GM23248 (cell line): Measurements from ENCODE around the gene SRPK1. TPM values are rescaled to one million over a fixed set of nuclear protein-coding genes. Genes with fewer than 3 reads are reported as not detected.

ENCODE experiments used
- DNase-seq: peaks from one replicate; pipeline ENCODE4 v3.0.0-alpha.2; 2015
- H2AFZ ChIP-seq: fragments of 200-600 bp; sonication (generic); 2 replicates; pipeline ENCODE4 v1.6.1; 2016; ENCODE audit warnings: antibody characterized with exemption
- H3F3A ChIP-seq: fragments of 200-600 bp; sonication (generic); 2 replicates; pipeline ENCODE4 v1.6.1; 2016; ENCODE audit warnings: mild to moderate bottlenecking, antibody characterized with exemption, mixed run types; ENCODE audit not compliant: insufficient read depth
- H3K27ac ChIP-seq: fragments of 200-600 bp; sonication (generic); 2 replicates; pipeline ENCODE4 v1.5.1; 2016; ENCODE audit warnings: mild to moderate bottlenecking
- H3K27me3 ChIP-seq: fragments of 200-600 bp; sonication (generic); replicated peaks from 2 replicates; pipeline ENCODE4 v1.6.1; 2016; ENCODE audit warnings: mild to moderate bottlenecking; ENCODE audit not compliant: insufficient read depth
- H3K36me3 ChIP-seq: fragments of 200-600 bp; sonication (generic); 2 replicates; pipeline ENCODE4 v1.6.1; 2016; ENCODE audit warnings: low read depth, mild to moderate bottlenecking
- H3K4me1 ChIP-seq: fragments of 200-600 bp; sonication (generic); 2 replicates; pipeline ENCODE4 v1.6.1; 2016; ENCODE audit warnings: mild to moderate bottlenecking; ENCODE audit not compliant: insufficient read depth
- H3K4me2 ChIP-seq: fragments of 200-600 bp; sonication (generic); one replicate; pipeline ENCODE4 v1.6.1; 2016; ENCODE audit warnings: mild to moderate bottlenecking; ENCODE audit not compliant: unreplicated experiment
- H3K4me3 ChIP-seq: fragments of 200-600 bp; sonication (generic); 2 replicates; pipeline ENCODE4 v1.5.1; 2016; ENCODE audit warnings: mild to moderate bottlenecking
- H3K79me2 ChIP-seq: fragments of 200-600 bp; sonication (generic); 2 replicates; pipeline ENCODE4 v1.6.1; 2016; ENCODE audit warnings: mild to moderate bottlenecking; ENCODE audit not compliant: insufficient read depth
- H3K9ac ChIP-seq: fragments of 200-600 bp; sonication (generic); 2 replicates; pipeline ENCODE4 v1.6.1; 2016; ENCODE audit warnings: mild to moderate bottlenecking
- H3K9me2 ChIP-seq: fragments of 200-600 bp; sonication (generic); 2 replicates; pipeline ENCODE4 v1.6.1; 2016; ENCODE audit warnings: mixed run types, mild to moderate bottlenecking, moderate library complexity; ENCODE audit not compliant: insufficient read depth
- H3K9me3 ChIP-seq: fragments of 200-600 bp; sonication (generic); one replicate; pipeline ENCODE4 v1.6.1; 2017; ENCODE audit warnings: low read depth
- H4K20me1 ChIP-seq: fragments of 200-600 bp; sonication (generic); 2 replicates; pipeline ENCODE4 v1.6.0; 2016; ENCODE audit not compliant: insufficient read depth
- EZH2 ChIP-seq: fragments of 200-600 bp; sonication (generic); IDR thresholded peaks from 2 replicates; pipeline ENCODE4 v1.6.1; 2018; ENCODE audit warnings: antibody characterized with exemption, mild to moderate bottlenecking; ENCODE audit not compliant: insufficient read depth, poor library complexity, severe bottlenecking
- EZH2phosphoT487 ChIP-seq: fragments of 200-600 bp; sonication (generic); IDR thresholded peaks from 2 replicates; pipeline ENCODE4 v1.6.1; 2018; ENCODE audit warnings: antibody characterized with exemption, moderate library complexity, mild to moderate bottlenecking, low read depth; ENCODE audit not compliant: insufficient read depth
- WGBS, 2 experiments: methylation state at CpG; one replicate each; pipeline ENCODE4 v1.1.6; 2015 to 2017; ENCODE audit warnings: low lambda C conversion rate in 2 of 2, low coverage in 1 of 2; ENCODE audit errors: missing lambda C conversion rate in 2 of 2; 5-methylcytosine and 5-hydroxymethylcytosine counted together
- in situ Hi-C: fragments of 300-500 bp; cut with MboI; formaldehyde crosslinking; loops from 2 replicates; pipeline ENCODE4 v1.15.0; 2020
- polyA plus RNA-seq: library from polyadenylated mRNA; unstranded; fragments of >200 nt; fragmentation: Nextera tagmentation; extraction: Ambion mirVana; gene quantifications from 2 replicates; pipeline ENCODE4 v1.2.1, GENCODE V29; 2016
- total RNA-seq: library from RNA; depleted of rRNA; stranded (reverse); fragments of >200 nt; shearing (Covaris generic); gene quantifications from 2 replicates; pipeline ENCODE4 v1.2.3, GENCODE V29; 2014

The SRPK1 gene
- total and polyA plus RNA-seq, 2 experiments from 2014 or later, result 28.9 to 44.4 TPM

- Histone ChIP-seq H3K27ac (no peak overlapping the region), H2AFZ (no peak overlapping the region), H3F3A (no peaks in the 10 kb centered on the region), H3K79me2 (peaks cover 96% of the 10 kb centered on the region), H4K20me1 (no peaks in the 10 kb centered on the region), H3K4me3 (no peak overlapping the region), H3K9ac (no peak overlapping the region), H3K4me2 (no peak overlapping the region), H3K9me3 (no peaks in the 10 kb centered on the region), H3K36me3 (no peaks in the 10 kb centered on the region), H3K9me2 (no peaks in the 10 kb centered on the region), H3K4me1 (no peaks in the 10 kb centered on the region), H3K27me3 (no peaks in the 10 kb centered on the region)
- in situ Hi-C loops, result no loop called here
- WGBS, 2 experiments, result 100% methylated on average over 1 of the region's 1 CpG
- no peak for TF ChIP-seq EZH2phosphoT487
- no peak for TF ChIP-seq EZH2
- DNase-seq, result no peak
Observed at GRCh38 chr6:35896228-35896627, 24.7 kb downstream of the SRPK1 start.

GRCh38 chr6:35895560-35895959 is 25.3 kb downstream of the SRPK1 start:
- 97 to 100% methylated on average over 3 of the region's 3 CpGs for WGBS, 2 experiments
- in situ Hi-C loops, result no loop called here
- H3K79me2 ChIP-seq, result peaks cover 92% of the 10 kb centered on the region

GRCh38 chr6:35894776-35895175 is 26.1 kb downstream of the SRPK1 start:
- Histone ChIP-seq H3K27ac (no peak overlapping the region), H3K4me2 (no peak overlapping the region), H3K9me2 (no peaks in the 10 kb centered on the region)

More at GRCh38 chr6:35895560-35895959, 25.3 kb downstream of the SRPK1 start:
- no peak for TF ChIP-seq EZH2
- TF ChIP-seq EZH2phosphoT487, result no peak
- no peak for DNase-seq
- H2AFZ ChIP-seq, result no peak overlapping the region
- no peak overlapping the region for H3K4me3 ChIP-seq
- no peaks in the 10 kb centered on the region for H3K9me3 ChIP-seq
- H3K4me2 ChIP-seq, result no peak overlapping the region
- no peaks in the 10 kb centered on the region for H3K4me1 ChIP-seq
- H3K27ac ChIP-seq, result no peak overlapping the region
- H4K20me1 ChIP-seq, result no peaks in the 10 kb centered on the region
- no peak overlapping the region for H3K9ac ChIP-seq
- no peaks in the 10 kb centered on the region for H3F3A ChIP-seq
- no peaks in the 10 kb centered on the region for H3K27me3 ChIP-seq
- no peaks in the 10 kb centered on the region for H3K36me3 ChIP-seq
- H3K9me2 ChIP-seq, result no peaks in the 10 kb centered on the region

GRCh38 chr6:35893246-35893645 is 27.7 kb downstream of the SRPK1 start:
- Histone ChIP-seq H3K27me3 (no peaks in the 10 kb centered on the region), H3K9me3 (no peaks in the 10 kb centered on the region), H3K79me2 (peaks cover 73% of the 10 kb centered on the region), H3K9ac (no peak overlapping the region), H3F3A (no peaks in the 10 kb centered on the region), H3K4me2 (no peak overlapping the region), H2AFZ (no peak overlapping the region), H3K27ac (no peak overlapping the region), H3K9me2 (no peaks in the 10 kb centered on the region), H3K4me3 (no peak overlapping the region), H4K20me1 (no peaks in the 10 kb centered on the region), H3K4me1 (no peaks in the 10 kb centered on the region), H3K36me3 (peaks cover 3% of the 10 kb centered on the region)
- TF ChIP-seq EZH2 (no peak), EZH2phosphoT487 (no peak)
- 97 to 98% methylated on average over 6 of the region's 6 CpGs for WGBS, 2 experiments
- in situ Hi-C loops, result no loop called here
- DNase-seq, result no peak

More at GRCh38 chr6:35894776-35895175, 26.1 kb downstream of the SRPK1 start:
- Histone ChIP-seq H3K4me1 (no peaks in the 10 kb centered on the region), H3K9ac (no peak overlapping the region), H4K20me1 (no peaks in the 10 kb centered on the region), H3K36me3 (no peaks in the 10 kb centered on the region), H2AFZ (no peak overlapping the region), H3K79me2 (peaks cover 86% of the 10 kb centered on the region), H3K27me3 (no peaks in the 10 kb centered on the region), H3K9me3 (no peaks in the 10 kb centered on the region), H3K4me3 (no peak overlapping the region), H3F3A (no peaks in the 10 kb centered on the region)
- 72 to 73% methylated on average over 2 of the region's 2 CpGs for WGBS, 2 experiments
- TF ChIP-seq EZH2, result no peak
- DNase-seq, result no peak
- in situ Hi-C loops, result no loop called here

- 87 to 89% methylated on average over 5 of the region's 5 CpGs for WGBS, 2 experiments
- H3K4me1 ChIP-seq, result no peaks in the 10 kb centered on the region
- no peaks in the 10 kb centered on the region for H3F3A ChIP-seq
- no peaks in the 10 kb centered on the region for H3K27me3 ChIP-seq
- DNase-seq, result no peak
- no peak overlapping the region for H3K9ac ChIP-seq
- no peaks in the 10 kb centered on the region for H4K20me1 ChIP-seq
- H3K27ac ChIP-seq, result no peak overlapping the region
- no peak overlapping the region for H3K4me2 ChIP-seq
- no peak overlapping the region for H2AFZ ChIP-seq
- H3K79me2 ChIP-seq, result peaks cover 65% of the 10 kb centered on the region
- no peaks in the 10 kb centered on the region for H3K9me2 ChIP-seq
- in situ Hi-C loops, result no loop called here
- H3K4me3 ChIP-seq, result no peak overlapping the region
- TF ChIP-seq EZH2phosphoT487, result no peak
- TF ChIP-seq EZH2, result no peak
- no peaks in the 10 kb centered on the region for H3K9me3 ChIP-seq
- peaks cover 9% of the 10 kb centered on the region for H3K36me3 ChIP-seq
Observed at GRCh38 chr6:35892482-35892881, 28.4 kb downstream of the SRPK1 start.
